ENCODE results near the gene HTT.

GRCh38 chr4:3269105-3269927 lies 194.8 kb downstream of the HTT start:
- TF ChIP-seq CTCF (CRISPR knock-in tag; IDR thresholded peaks at IDR 0.05), result no peak
- TF ChIP-seq SMC3 (IDR thresholded peaks at IDR 0.05; ENCODE audit: low read length), result no peak
- no peak for TF ChIP-seq THAP9 (CRISPR knock-in tag; IDR thresholded peaks at IDR 0.05; ENCODE audit: borderline replicate concordance)
- TF ChIP-seq NCOA1 (CRISPR knock-in tag; IDR thresholded peaks at IDR 0.05), result no peak
- no peak for TF ChIP-seq EZH2 (conservative IDR thresholded peaks at IDR 0.05; ENCODE audit: low read depth, low read length)
- no peak for TF ChIP-seq ATF4 (CRISPR knock-in tag; IDR thresholded peaks at IDR 0.05)
- no peak for TF ChIP-seq POLR2AphosphoS5 (IDR thresholded peaks at IDR 0.05; ENCODE audit: low read depth, low read length)
- TF ChIP-seq MED1 (CRISPR knock-in tag; IDR thresholded peaks at IDR 0.05), result no peak
- TF ChIP-seq GABPA (IDR thresholded peaks at IDR 0.05; ENCODE audit: low read depth, low read length), result no peak
- TF ChIP-seq GABPA (CRISPR knock-in tag; IDR thresholded peaks at IDR 0.05; ENCODE audit: low read depth), result no peak
- no peak for TF ChIP-seq SUZ12 (IDR thresholded peaks at IDR 0.05; ENCODE audit: low read depth, low read length)
- no peak for TF ChIP-seq ZNF557 (CRISPR knock-in tag; IDR thresholded peaks at IDR 0.05)
- TF ChIP-seq NFRKB (IDR thresholded peaks at IDR 0.05), result no peak
- no peak for TF ChIP-seq ZNF83 (CRISPR knock-in tag; IDR thresholded peaks at IDR 0.05; ENCODE audit: borderline replicate concordance)

Data from HepG2 (cell line).